ENCODE measurements around the gene IL32. TPM values are rescaled to one million over a fixed set of nuclear protein-coding genes. Genes with fewer than 3 reads are reported as not detected.

IL32 gene
- total and polyA plus RNA-seq, 2 experiments from 2014 or later = 110 to 124 TPM

DNA sequence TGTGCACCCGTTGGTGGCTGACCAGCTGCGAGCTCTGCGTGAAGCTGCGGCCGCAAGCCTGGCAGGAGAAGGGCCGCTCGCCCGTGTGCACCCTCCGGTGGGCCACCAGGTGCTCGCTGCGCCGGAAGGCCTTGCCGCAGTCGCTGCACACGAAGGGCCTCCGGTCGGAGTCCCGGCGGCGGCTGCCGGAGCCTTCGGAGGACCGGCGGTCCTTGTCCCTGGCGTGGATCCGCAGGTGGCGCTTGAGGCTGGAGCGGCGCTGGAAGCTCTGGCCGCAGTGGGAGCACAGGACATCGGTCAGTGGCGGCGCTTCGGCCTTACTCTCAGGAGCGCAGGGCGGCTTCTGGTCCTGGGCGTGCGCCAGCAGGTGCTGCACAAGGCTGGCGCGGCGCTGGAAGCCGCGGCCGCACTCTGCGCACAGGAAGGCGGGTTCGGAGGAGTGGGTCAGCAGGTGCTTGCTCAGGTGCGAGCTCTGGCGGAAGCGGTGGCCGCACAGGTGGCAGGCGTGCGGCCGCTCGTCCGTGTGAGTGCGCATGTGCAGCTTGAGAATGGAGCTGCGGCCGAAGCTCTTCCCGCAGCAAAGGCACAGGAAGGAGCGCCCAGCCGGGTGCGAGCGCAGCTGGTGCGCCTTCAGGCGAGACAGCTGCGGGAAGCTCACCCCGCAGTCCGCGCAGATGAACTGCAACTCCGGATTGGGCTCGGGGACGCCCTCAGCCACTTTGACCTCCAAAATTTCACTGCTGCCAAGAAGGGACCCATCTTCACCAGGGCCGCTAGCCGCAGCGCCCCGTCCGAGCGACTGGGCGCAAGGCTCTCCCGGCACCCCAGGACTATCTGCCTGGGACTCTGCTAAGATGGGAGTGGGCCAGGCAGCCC, 24.5 kb downstream of the IL32 start:
- no peaks in the 10 kb centered on the region for H3K36me3 ChIP-seq (replicated peaks; ENCODE audit: insufficient read depth, low read depth)
- TF ChIP-seq EZH2phosphoT487 (IDR thresholded peaks at IDR 0.05; ENCODE audit: low read depth, severe bottlenecking, unreplicated experiment) = no peak
- H3K4me3 ChIP-seq = no peak overlapping the region
- H4K20me1 ChIP-seq (ENCODE audit: insufficient read depth, poor library complexity, severe bottlenecking) = no peaks in the 10 kb centered on the region
- 99% methylated on average over 71 of the region's 81 CpGs for WGBS (ENCODE audit: low lambda C conversion rate, missing lambda C conversion rate)
- no peak overlapping the region for H3K4me2 ChIP-seq
- H3K4me1 ChIP-seq (ENCODE audit: insufficient read depth) = peaks cover 7% of the 10 kb centered on the region
- H3K27me3 ChIP-seq = no peaks in the 10 kb centered on the region
- no peak for DNase-seq (ENCODE audit: low spot score)
- no peak overlapping the region for H3K27ac ChIP-seq
- no peak overlapping the region for H2AFZ ChIP-seq
- H3K79me2 ChIP-seq = no peaks in the 10 kb centered on the region
- no peaks in the 10 kb centered on the region for H3K9me2 ChIP-seq (replicated peaks; ENCODE audit: insufficient read depth)
- H3K9me3 ChIP-seq (ENCODE audit: low read depth) = no peaks in the 10 kb centered on the region

DNA sequence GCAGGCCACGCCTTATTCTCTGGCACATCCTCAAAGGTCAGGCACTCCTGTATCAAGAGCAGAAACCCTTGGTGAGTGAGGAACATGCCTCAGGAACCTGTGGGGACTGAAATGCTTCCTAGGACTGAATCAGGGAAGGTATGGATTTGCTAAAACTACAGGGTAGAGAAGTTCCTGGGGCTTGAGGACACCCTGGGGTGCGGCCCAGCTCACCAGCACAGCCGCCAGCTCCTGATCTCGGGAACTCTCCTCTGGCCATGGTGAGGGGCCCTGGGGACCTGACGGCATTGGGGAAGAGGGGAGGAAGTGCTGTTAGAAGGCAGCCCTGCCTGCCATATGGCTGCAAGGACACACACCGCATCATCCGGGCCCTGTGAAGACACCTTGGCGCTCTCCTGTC, 26.1 kb downstream of the IL32 start:
- Histone ChIP-seq H4K20me1 (ENCODE audit: insufficient read depth, poor library complexity, severe bottlenecking) (no peaks in the 10 kb centered on the region), H2AFZ (no peak overlapping the region), H3K9me3 (ENCODE audit: low read depth) (no peaks in the 10 kb centered on the region), H3K9me2 (replicated peaks; ENCODE audit: insufficient read depth) (no peaks in the 10 kb centered on the region), H3K79me2 (no peaks in the 10 kb centered on the region), H3K4me3 (no peak overlapping the region), H3K36me3 (replicated peaks; ENCODE audit: insufficient read depth, low read depth) (no peaks in the 10 kb centered on the region), H3K27me3 (no peaks in the 10 kb centered on the region), H3K4me2 (no peak overlapping the region), H3K4me1 (ENCODE audit: insufficient read depth) (peaks cover 4% of the 10 kb centered on the region), H3K27ac (no peak overlapping the region)
- 91% methylated on average over 8 of the region's 8 CpGs for WGBS (ENCODE audit: low lambda C conversion rate, missing lambda C conversion rate)
- DNase-seq (ENCODE audit: low spot score) = no peak
- no peak for TF ChIP-seq EZH2 (IDR thresholded peaks at IDR 0.05; ENCODE audit: borderline replicate concordance)
- no peak for TF ChIP-seq EZH2phosphoT487 (IDR thresholded peaks at IDR 0.05; ENCODE audit: low read depth, severe bottlenecking, unreplicated experiment)
- TF ChIP-seq, protein P1, sequence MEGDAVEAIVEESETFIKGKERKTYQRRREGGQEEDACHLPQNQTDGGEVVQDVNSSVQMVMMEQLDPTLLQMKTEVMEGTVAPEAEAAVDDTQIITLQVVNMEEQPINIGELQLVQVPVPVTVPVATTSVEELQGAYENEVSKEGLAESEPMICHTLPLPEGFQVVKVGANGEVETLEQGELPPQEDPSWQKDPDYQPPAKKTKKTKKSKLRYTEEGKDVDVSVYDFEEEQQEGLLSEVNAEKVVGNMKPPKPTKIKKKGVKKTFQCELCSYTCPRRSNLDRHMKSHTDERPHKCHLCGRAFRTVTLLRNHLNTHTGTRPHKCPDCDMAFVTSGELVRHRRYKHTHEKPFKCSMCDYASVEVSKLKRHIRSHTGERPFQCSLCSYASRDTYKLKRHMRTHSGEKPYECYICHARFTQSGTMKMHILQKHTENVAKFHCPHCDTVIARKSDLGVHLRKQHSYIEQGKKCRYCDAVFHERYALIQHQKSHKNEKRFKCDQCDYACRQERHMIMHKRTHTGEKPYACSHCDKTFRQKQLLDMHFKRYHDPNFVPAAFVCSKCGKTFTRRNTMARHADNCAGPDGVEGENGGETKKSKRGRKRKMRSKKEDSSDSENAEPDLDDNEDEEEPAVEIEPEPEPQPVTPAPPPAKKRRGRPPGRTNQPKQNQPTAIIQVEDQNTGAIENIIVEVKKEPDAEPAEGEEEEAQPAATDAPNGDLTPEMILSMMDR (IDR thresholded peaks at IDR 0.05; ENCODE audit: poor library complexity) = no peak

DNA sequence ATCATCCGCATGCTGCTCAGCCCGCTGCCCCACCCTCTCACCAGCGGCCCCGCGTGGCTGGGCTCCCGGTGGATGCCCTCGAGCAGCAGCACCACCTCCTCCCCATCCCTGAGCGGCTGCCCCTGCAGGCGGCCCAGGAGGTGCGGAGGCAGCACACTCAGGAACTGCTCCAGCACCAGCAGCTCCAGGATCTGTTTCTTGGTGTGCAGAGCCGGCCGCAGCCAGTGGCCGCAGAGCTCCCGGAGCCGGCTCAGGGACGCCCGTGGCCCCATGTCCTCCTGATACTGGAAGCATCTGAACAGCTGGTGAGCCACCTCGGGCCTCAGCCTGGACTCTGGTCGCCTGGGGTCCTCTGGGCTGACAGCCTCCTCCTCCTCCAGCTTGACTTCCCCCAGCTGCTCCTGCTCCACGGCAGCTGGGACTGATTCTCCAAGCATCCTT, 27.1 kb downstream of the IL32 start:
- Histone ChIP-seq H3K36me3 (replicated peaks; ENCODE audit: insufficient read depth, low read depth) (no peaks in the 10 kb centered on the region), H3K79me2 (no peaks in the 10 kb centered on the region), H4K20me1 (ENCODE audit: insufficient read depth, poor library complexity, severe bottlenecking) (no peaks in the 10 kb centered on the region), H3K4me2 (no peak overlapping the region), H2AFZ (no peak overlapping the region), H3K4me1 (ENCODE audit: insufficient read depth) (no peaks in the 10 kb centered on the region), H3K27ac (no peak overlapping the region), H3K9me3 (ENCODE audit: low read depth) (no peaks in the 10 kb centered on the region), H3K9me2 (replicated peaks; ENCODE audit: insufficient read depth) (no peaks in the 10 kb centered on the region), H3K27me3 (no peaks in the 10 kb centered on the region), H3K4me3 (no peak overlapping the region)
- WGBS (ENCODE audit: low lambda C conversion rate, missing lambda C conversion rate) = 78% methylated on average over 17 of the region's 20 CpGs
- DNase-seq (ENCODE audit: low spot score) = no peak
- TF ChIP-seq EZH2phosphoT487 (IDR thresholded peaks at IDR 0.05; ENCODE audit: low read depth, severe bottlenecking, unreplicated experiment) (no peak), EZH2 (IDR thresholded peaks at IDR 0.05; ENCODE audit: borderline replicate concordance) (no peak)
- TF ChIP-seq, protein P1 (IDR thresholded peaks at IDR 0.05; ENCODE audit: poor library complexity) = no peak

DNA sequence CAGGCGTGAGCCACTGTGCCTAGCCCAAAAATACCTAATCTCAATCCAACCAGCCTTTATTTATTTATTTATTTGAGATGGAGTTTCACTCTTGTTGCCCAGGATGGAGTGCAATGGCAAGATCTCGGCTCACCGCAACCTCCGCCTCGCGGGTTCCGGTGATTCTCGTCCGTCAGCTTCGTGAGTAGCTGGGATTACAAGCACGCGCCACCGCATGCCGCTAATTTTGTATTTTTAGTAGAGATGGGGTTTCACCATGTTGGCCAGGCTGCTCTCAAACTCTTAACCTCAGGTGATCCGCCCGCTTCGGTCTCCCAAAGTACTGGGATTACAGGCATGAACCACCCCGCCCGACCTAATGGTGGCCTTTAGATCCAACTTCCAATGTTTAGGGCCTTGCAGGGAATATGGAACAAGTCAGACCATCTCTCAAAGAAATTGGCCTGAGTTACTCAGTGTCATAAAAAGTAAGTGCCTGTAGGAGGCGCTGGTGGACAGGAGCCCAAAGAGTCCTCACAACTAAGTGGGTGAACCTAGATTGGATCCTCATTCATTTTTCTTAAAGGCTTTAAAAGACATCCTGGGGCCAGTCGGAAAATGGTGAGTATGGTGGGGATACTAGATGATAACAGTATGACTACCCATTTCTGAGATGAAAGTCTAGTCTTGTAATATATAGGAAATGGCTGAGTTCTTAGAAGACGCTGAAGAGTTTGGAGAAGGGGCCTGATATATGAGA, 29.0 kb downstream of the IL32 start:
- no peaks in the 10 kb centered on the region for H3K36me3 ChIP-seq (replicated peaks; ENCODE audit: insufficient read depth, low read depth)
- H3K4me1 ChIP-seq (ENCODE audit: insufficient read depth) = no peaks in the 10 kb centered on the region
- H3K9me2 ChIP-seq (replicated peaks; ENCODE audit: insufficient read depth) = no peaks in the 10 kb centered on the region
- no peak overlapping the region for H3K27ac ChIP-seq
- 90% methylated on average over 22 of the region's 22 CpGs for WGBS (ENCODE audit: low lambda C conversion rate, missing lambda C conversion rate)
- H3K4me3 ChIP-seq = no peak overlapping the region
- H3K4me2 ChIP-seq = no peak overlapping the region
- no peaks in the 10 kb centered on the region for H4K20me1 ChIP-seq (ENCODE audit: insufficient read depth, poor library complexity, severe bottlenecking)
- H3K27me3 ChIP-seq = peaks cover 6% of the 10 kb centered on the region
- H3K79me2 ChIP-seq = no peaks in the 10 kb centered on the region
- H2AFZ ChIP-seq = no peak overlapping the region
- DNase-seq (ENCODE audit: low spot score) = no peak
- TF ChIP-seq, protein P1 (IDR thresholded peaks at IDR 0.05; ENCODE audit: poor library complexity) = peak; percentile 27
- no peak for TF ChIP-seq EZH2 (IDR thresholded peaks at IDR 0.05; ENCODE audit: borderline replicate concordance)
- no peaks in the 10 kb centered on the region for H3K9me3 ChIP-seq (ENCODE audit: low read depth)

All from hepatocyte (in vitro differentiated cells).